GM10266 (cell line): ENCODE data around the gene AOC1.

Source experiments
- DNase-seq: peaks from one replicate; pipeline ENCODE4 v3.0.0; 2012; ENCODE audit errors: extremely low spot score
- CTCF ChIP-seq: IDR thresholded peaks from 2 replicates; pipeline ENCODE4 v1.5.1; 2012; ENCODE audit warnings: mild to moderate bottlenecking, low read depth; ENCODE audit not compliant: control insufficient read depth, insufficient read depth; ENCODE audit errors: missing control alignments

AOC1 gene

DNA sequence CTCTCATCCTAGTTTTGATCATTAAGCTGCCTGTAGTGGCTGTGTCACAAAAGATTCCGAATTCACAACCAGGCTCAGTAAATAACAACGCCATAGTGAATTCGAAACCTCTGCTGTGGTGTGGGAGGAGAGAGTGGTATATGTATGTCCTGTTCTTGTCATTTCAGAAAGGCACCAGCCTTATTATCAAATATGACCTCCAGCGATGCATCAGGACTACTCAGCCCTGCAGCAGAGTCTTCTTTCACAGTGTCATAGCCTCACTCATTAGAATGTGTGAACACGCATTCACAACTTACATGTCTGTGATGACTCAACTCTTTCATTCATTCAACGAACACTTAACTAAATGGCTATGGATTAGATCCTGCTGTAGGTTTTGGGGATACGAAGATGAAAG lies 15.3 kb downstream of the AOC1 start:
- no peak for DNase-seq
- no peak for TF ChIP-seq CTCF

- TF ChIP-seq CTCF, result no peak
- no peak for DNase-seq
Observed at GRCh38 chr7:150869467-150869866, 17.1 kb downstream of the AOC1 start.

DNA sequence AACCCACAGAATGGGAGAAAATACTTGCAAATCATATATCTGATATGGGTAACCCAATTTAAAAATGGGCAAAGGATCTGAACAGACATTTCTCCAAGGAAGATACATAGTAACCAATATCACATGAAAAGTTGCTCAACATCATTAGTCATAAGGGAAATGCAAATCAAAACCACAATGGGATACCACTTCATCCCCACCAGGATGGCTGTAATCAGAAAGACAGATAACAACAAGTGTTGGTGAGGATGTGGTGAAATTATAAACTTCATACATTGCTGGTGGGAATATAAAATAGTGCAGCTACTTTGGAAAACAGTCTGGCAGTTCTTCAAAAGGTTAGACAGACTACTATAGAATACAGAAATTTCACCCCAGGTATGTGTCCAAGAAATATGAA lies 19.3 kb downstream of the AOC1 start:
- no peak for TF ChIP-seq CTCF

GRCh38 chr7:150874401-150875198 lies 22.3 kb downstream of the AOC1 start:
- TF ChIP-seq CTCF, result no peak
- no peak for DNase-seq

More for the DNA sequence above, 19.3 kb downstream of the AOC1 start:
- DNase-seq, result no peak

GRCh38 chr7:150875791-150876190 lies 23.5 kb downstream of the AOC1 start:
- no peak for TF ChIP-seq CTCF
- peak; percentile 16 for DNase-seq

- TF ChIP-seq CTCF, result peak; percentile 64
Observed at GRCh38 chr7:150876817-150877526, 24.7 kb downstream of the AOC1 start.

GRCh38 chr7:150877536-150877935 lies 25.2 kb downstream of the AOC1 start:
- DNase-seq, result peak; percentile 10
- no peak for TF ChIP-seq CTCF

More at GRCh38 chr7:150876817-150877526, 24.7 kb downstream of the AOC1 start:
- DNase-seq, result peak; percentile 63
